ENCODE measurements around the gene COL13A1.

Gene COL13A1

GRCh38 chr10:69965086-69965485 is 163.4 kb downstream of the COL13A1 start:
- no peak for DNase-seq (ENCODE audit: low read depth)
- TF ChIP-seq CTCF (conservative IDR thresholded peaks at IDR 0.05; ENCODE audit: low read length): no peak

GRCh38 chr10:69965919-69966662 is 164.4 kb downstream of the COL13A1 start:
- no peak overlapping the region for H3K4me3 ChIP-seq (ENCODE audit: low read length)
- no peak for TF ChIP-seq CTCF (conservative IDR thresholded peaks at IDR 0.05; ENCODE audit: low read length)
- no peak for DNase-seq (ENCODE audit: low read depth)

More at GRCh38 chr10:69965086-69965485, 163.4 kb downstream of the COL13A1 start:
- no peak overlapping the region for H3K4me3 ChIP-seq (ENCODE audit: low read length)

- DNase-seq (ENCODE audit: low read depth): no peak
- H3K4me3 ChIP-seq (ENCODE audit: low read length): no peak overlapping the region
- TF ChIP-seq CTCF (conservative IDR thresholded peaks at IDR 0.05; ENCODE audit: low read length): no peak
Observed at GRCh38 chr10:69968830-69969229, 167.1 kb downstream of the COL13A1 start.

GRCh38 chr10:69969977-69970376 is 168.3 kb downstream of the COL13A1 start:
- no peak for TF ChIP-seq CTCF (conservative IDR thresholded peaks at IDR 0.05; ENCODE audit: low read length)
- DNase-seq (ENCODE audit: low read depth): no peak
- H3K4me3 ChIP-seq (ENCODE audit: low read length): no peak overlapping the region

GRCh38 chr10:69972981-69973397 is 171.3 kb downstream of the COL13A1 start:
- no peak overlapping the region for H3K4me3 ChIP-seq (ENCODE audit: low read length)
- no peak for TF ChIP-seq CTCF (conservative IDR thresholded peaks at IDR 0.05; ENCODE audit: low read length)
- peak; percentile 28 for DNase-seq (ENCODE audit: low read depth)

- H3K4me3 ChIP-seq (ENCODE audit: low read length): no peak overlapping the region
- no peak for TF ChIP-seq CTCF (conservative IDR thresholded peaks at IDR 0.05; ENCODE audit: low read length)
- DNase-seq (ENCODE audit: low read depth): no peak
Observed at GRCh38 chr10:69973678-69974077, 172.0 kb downstream of the COL13A1 start.

GRCh38 chr10:69974551-69975155 is 172.9 kb downstream of the COL13A1 start:
- peak; percentile 72 for DNase-seq (ENCODE audit: low read depth)
- TF ChIP-seq CTCF (conservative IDR thresholded peaks at IDR 0.05; ENCODE audit: low read length): no peak
- H3K4me3 ChIP-seq (ENCODE audit: low read length): no peak overlapping the region
